GM18909 (cell line): ENCODE results near the gene PTBP1.
"Not testable (repeated sequence)": the region's sequence is repeated elsewhere in the genome, so short reads cannot be mapped to it uniquely, and the experiment has no call there.

Source experiments
- ATAC-seq: cut with Tn5 transposase; IDR thresholded peaks from one replicate; pipeline ENCODE4 v1.9.1; 2021; ENCODE audit warnings: mild to moderate bottlenecking; ENCODE audit not compliant: unreplicated experiment, poor library complexity

The PTBP1 gene

GRCh38 chr19:850221-850978 lies 53.1 kb downstream of the PTBP1 start:
- no peak for ATAC-seq

GRCh38 chr19:850979-851335 lies 53.7 kb downstream of the PTBP1 start:
- ATAC-seq: no peak

DNA sequence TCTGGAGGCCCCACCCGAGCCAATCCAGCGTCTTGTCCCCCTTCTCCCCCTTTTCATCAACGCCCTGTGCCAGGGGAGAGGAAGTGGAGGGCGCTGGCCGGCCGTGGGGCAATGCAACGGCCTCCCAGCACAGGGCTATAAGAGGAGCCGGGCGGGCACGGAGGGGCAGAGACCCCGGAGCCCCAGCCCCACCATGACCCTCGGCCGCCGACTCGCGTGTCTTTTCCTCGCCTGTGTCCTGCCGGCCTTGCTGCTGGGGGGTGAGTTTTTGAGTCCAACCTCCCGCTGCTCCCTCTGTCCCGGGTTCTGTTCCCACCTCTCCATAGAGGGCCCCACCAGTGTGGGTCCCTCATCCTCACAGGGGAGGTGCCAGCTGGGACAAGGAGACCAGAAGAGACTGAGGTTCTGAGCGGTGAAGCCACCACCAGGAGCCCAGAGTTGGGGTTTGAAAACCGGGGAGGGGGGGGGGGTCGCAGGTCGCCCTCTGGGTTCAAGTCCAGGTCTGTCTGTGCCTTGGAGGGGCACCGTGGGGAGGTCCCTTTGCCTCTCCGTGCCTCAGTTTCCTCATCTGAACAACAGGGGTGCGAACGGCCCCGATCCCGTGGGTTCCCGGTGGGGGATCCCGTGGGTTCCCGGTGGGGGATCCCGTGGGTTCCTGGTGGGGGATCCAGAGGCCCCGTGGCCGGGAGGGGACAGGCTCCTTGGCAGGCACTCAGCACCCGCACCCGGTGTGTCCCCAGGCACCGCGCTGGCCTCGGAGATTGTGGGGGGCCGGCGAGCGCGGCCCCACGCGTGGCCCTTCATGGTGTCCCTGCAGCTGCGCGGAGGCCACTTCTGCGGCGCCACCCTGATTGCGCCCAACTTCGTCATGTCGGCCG lies 55.1 kb downstream of the PTBP1 start, which contains the start of gene ELANE:
ELANE (plus strand) TSS at position 168 of the 878 bp plus-strand sequence; CDS start at position 194, 26 bp downstream.
- ATAC-seq: no peak

- no peak for ATAC-seq
These were observed 55.8 kb downstream of the PTBP1 start for GRCh38 chr19:853014-853585.

- ATAC-seq: not testable (repeated sequence)
These were observed 56.5 kb downstream of the PTBP1 start for GRCh38 chr19:853614-854220.

DNA sequence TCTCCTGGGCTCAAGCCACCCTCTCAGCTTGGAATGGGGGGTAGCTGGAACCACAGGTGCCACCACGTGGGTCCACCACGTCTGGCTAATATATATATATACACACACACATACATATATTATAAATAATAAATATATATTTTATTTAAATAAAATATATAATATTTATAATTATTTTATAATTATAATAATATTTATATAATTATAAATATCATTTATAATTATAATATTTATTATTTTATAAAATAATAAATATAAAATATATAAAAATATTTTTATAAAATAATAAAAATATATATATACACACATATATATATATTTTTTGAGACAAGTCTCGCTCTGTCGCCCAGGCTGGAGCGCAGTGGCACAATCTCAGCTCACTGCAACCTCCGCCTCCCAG lies 57.3 kb downstream of the PTBP1 start:
- ATAC-seq: no peak

DNA sequence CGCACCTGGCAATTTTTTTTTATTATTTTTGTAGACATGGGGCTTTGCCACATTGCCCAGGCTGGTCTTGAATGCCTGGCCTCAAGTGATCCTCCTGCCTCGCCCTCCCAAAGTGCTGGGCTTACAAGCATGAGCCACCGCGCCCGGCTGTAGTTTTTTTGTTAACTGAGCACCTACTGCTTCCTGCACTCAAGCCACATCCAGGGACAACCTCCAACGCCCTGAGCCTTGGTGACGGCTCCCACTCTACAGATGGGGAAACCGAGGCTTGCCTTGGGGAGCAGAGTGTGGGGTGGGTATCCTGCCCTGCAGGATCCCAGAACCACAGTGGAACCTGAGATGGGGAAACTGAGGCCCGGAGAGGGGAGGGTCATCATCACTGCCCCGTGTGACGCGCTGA lies 57.9 kb downstream of the PTBP1 start:
- no peak for ATAC-seq

- ATAC-seq: no peak
These were observed 58.4 kb downstream of the PTBP1 start for GRCh38 chr19:855566-856120.

- ATAC-seq: no peak
These were observed 61.0 kb downstream of the PTBP1 start for GRCh38 chr19:858284-858683.

DNA sequence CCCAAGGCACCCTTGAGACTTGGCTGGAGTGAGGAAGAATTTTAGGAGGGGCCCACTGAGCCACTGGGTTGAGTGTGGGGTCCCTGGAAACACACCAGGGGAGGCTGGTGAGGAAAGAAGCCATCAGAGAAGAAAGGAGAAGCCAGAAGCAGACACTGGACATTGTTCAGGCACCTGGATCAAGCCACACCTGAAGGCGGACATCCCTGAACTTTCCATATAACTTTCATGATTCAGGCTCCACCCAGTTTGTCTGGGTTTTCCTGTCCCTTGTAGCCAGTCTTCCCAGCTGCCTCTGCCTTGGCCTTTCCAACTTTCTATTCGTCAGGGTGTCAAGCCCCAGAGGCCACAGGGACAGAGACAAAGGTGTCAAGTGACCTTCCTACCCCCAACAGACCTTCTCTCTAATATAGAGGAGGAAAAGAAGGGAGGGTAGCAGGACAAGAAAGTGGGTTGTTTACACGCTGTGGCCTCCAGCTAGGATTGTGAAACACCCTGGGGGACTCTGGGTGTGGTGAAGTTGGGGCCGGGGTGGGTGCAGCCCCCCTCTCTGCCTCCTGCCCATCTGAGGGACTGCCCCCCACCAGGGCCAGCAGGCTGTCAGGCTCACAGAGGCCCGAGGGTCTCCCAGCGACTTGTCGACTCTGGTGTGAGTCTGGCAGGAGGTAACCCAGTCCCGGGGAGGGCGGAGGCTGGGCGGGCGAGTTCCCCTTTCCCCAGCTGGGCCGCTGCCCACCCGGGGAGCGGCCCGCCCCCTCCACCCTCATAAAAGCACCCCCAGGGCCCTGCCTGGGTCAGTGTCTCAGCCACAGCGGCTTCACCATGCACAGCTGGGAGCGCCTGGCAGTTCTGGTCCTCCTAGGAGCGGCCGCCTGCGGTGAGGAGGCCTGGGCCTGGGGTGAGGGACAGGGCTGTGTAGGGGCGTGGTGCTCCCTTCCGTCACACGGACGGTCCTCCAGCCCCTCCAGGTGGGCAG lies 61.9 kb downstream of the PTBP1 start, which contains the start of gene CFD:
CFD (plus strand) TSS at position 797 of the 976 bp plus-strand sequence; CDS start at position 823, 26 bp downstream.
- no peak for ATAC-seq

- ATAC-seq: no peak
These were observed 64.0 kb downstream of the PTBP1 start for GRCh38 chr19:861141-861755.
